H1 (cell line): Measurements from ENCODE around the gene FN3KRP.

Source experiments
- POLR2A ChIP-seq, 2 experiments: IDR thresholded peaks; 1 replicate in 1 of 2; 2 replicates in 1 of 2; pipeline ENCODE4 v1.6.1; 2011; ENCODE audit warnings: low read depth in 2 of 2, low read length in 2 of 2, mild to moderate bottlenecking in 2 of 2; ENCODE audit errors: control extremely low read depth in 1 of 2
- SUZ12 ChIP-seq: fragments of 200-600 bp; sonication (generic); IDR thresholded peaks from 2 replicates; pipeline ENCODE4 v1.6.1; 2012; ENCODE audit warnings: mild to moderate bottlenecking, inconsistent platforms, low read length, moderate library complexity, mixed read lengths

- TF ChIP-seq SUZ12 = no peak
- no peak for TF ChIP-seq POLR2A (IDR thresholded peaks at IDR 0.05; ENCODE audit: control extremely low read depth in 1 of 2, low read depth in 2 of 2, low read length in 2 of 2)
These were observed 6.6 kb upstream of the FN3KRP start for GRCh38 chr17:82709676-82710498.
